PC-3 (cell line): Measurements from ENCODE around the gene PRPF19.

Experiments
- EZH2phosphoT487 ChIP-seq: fragments of 300-600 bp; sonication (generic); IDR thresholded peaks from 2 replicates; pipeline ENCODE4 v1.6.1; 2018; ENCODE audit warnings: mild to moderate bottlenecking, antibody characterized with exemption, low read length, borderline replicate concordance
- TF ChIP-seq, protein P1 (sequence below): fragments of 300-600 bp; sonication (generic); conservative IDR thresholded peaks from 2 replicates; pipeline ENCODE4 v1.5.1; 2017; ENCODE audit warnings: antibody characterized with exemption, low read depth, mild to moderate bottlenecking, low read length

GRCh38 chr11:60951606-60951903 lies 45.2 kb upstream of the PRPF19 start:
- TF ChIP-seq, protein P1, sequence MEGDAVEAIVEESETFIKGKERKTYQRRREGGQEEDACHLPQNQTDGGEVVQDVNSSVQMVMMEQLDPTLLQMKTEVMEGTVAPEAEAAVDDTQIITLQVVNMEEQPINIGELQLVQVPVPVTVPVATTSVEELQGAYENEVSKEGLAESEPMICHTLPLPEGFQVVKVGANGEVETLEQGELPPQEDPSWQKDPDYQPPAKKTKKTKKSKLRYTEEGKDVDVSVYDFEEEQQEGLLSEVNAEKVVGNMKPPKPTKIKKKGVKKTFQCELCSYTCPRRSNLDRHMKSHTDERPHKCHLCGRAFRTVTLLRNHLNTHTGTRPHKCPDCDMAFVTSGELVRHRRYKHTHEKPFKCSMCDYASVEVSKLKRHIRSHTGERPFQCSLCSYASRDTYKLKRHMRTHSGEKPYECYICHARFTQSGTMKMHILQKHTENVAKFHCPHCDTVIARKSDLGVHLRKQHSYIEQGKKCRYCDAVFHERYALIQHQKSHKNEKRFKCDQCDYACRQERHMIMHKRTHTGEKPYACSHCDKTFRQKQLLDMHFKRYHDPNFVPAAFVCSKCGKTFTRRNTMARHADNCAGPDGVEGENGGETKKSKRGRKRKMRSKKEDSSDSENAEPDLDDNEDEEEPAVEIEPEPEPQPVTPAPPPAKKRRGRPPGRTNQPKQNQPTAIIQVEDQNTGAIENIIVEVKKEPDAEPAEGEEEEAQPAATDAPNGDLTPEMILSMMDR: no peak
- no peak for TF ChIP-seq EZH2phosphoT487
